Measurements from ENCODE around the gene SRRM2.

SRRM2 gene

GRCh38 chr16:2741168-2741567 lies 11.3 kb upstream of the SRRM2 start:
- no peak for DNase-seq

GRCh38 chr16:2742323-2743006 lies 10.0 kb upstream of the SRRM2 start:
- DNase-seq = no peak

- no peak for DNase-seq
Observed at GRCh38 chr16:2743007-2743810, 9.2 kb upstream of the SRRM2 start.

- no peak for DNase-seq
Observed at GRCh38 chr16:2744711-2745110, 7.7 kb upstream of the SRRM2 start.

- DNase-seq = no peak
Observed at GRCh38 chr16:2745116-2745890, 7.1 kb upstream of the SRRM2 start.

GRCh38 chr16:2745961-2746360 lies 6.5 kb upstream of the SRRM2 start:
- DNase-seq = no peak

GRCh38 chr16:2748757-2749455 lies 3.5 kb upstream of the SRRM2 start:
- peak; percentile 57 for DNase-seq

GRCh38 chr16:2749476-2749875 lies 3.0 kb upstream of the SRRM2 start:
- no peak for DNase-seq

- DNase-seq = no peak
Observed at GRCh38 chr16:2749936-2750335, 2.5 kb upstream of the SRRM2 start.

GRCh38 chr16:2751577-2752034 lies 832 bp upstream of the SRRM2 start:
- DNase-seq = no peak

- DNase-seq = peak; percentile 75
Observed at GRCh38 chr16:2752850-2753732, 653 bp downstream of the SRRM2 start.

GRCh38 chr16:2753733-2754020 lies 1.2 kb downstream of the SRRM2 start:
- DNase-seq = no peak

- DNase-seq = no peak
Observed at GRCh38 chr16:2755158-2755557, 2.7 kb downstream of the SRRM2 start.

- DNase-seq = no peak
Observed at GRCh38 chr16:2756288-2757015, 4.0 kb downstream of the SRRM2 start.

GRCh38 chr16:2757344-2757743 lies 4.9 kb downstream of the SRRM2 start:
- DNase-seq = no peak

GRCh38 chr16:2761472-2761871 lies 9.0 kb downstream of the SRRM2 start:
- DNase-seq = no peak

- no peak for DNase-seq
Observed at GRCh38 chr16:2761886-2762583, 9.6 kb downstream of the SRRM2 start.

GRCh38 chr16:2762711-2763110 lies 10.3 kb downstream of the SRRM2 start:
- DNase-seq = no peak

- DNase-seq = no peak
Observed at GRCh38 chr16:2763173-2763572, 10.7 kb downstream of the SRRM2 start.

GRCh38 chr16:2764718-2765117 lies 12.3 kb downstream of the SRRM2 start:
- no peak for DNase-seq

Data from NCI-H1092 (cell line).